Coronary artery (tissue), 2 donors: ENCODE data around the gene TNFRSF18.

Source experiments
- DNase-seq: peaks from one replicate; pipeline ENCODE4 v3.0.0-alpha.2; 2017; ENCODE audit warnings: low spot score
- H3K27ac ChIP-seq, 2 donors: fragments of 200-600 bp; sonication (generic); one replicate each; pipeline ENCODE4 v1.5.1; 2016 to 2019
- H3K4me3 ChIP-seq: fragments of 200-600 bp; sonication (generic); 2 replicates; pipeline ENCODE4 v1.5.1; 2016; ENCODE audit warnings: mild to moderate bottlenecking, moderate library complexity
- TF ChIP-seq, protein P1 (sequence below): fragments of 200-600 bp; sonication (generic); IDR thresholded peaks from one replicate; pipeline ENCODE4 v1.5.1; 2019; ENCODE audit warnings: antibody characterized with exemption

The TNFRSF18 gene

DNA sequence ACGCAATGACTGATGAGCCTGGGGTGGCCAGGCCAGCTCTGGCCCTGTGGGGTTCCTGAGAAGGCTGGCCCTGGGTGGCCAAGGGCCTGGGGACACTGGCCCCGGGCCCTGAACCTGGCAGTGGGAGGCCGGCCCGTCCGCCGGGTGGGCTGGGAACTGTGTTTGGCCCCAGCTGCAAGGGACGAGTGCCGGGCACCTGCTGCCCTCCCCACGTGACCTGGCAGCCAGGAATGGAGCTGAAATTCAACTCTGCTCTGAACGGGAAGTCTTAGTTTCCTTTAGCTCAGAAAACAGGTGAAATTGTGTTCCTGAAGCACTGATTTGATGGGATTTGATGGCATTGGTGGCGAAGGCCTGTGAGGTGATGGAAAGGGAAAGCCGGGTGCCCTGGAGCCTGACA, 40.9 kb downstream of the TNFRSF18 start:
- H3K4me3 ChIP-seq: no peak overlapping the region
- TF ChIP-seq, protein P1, sequence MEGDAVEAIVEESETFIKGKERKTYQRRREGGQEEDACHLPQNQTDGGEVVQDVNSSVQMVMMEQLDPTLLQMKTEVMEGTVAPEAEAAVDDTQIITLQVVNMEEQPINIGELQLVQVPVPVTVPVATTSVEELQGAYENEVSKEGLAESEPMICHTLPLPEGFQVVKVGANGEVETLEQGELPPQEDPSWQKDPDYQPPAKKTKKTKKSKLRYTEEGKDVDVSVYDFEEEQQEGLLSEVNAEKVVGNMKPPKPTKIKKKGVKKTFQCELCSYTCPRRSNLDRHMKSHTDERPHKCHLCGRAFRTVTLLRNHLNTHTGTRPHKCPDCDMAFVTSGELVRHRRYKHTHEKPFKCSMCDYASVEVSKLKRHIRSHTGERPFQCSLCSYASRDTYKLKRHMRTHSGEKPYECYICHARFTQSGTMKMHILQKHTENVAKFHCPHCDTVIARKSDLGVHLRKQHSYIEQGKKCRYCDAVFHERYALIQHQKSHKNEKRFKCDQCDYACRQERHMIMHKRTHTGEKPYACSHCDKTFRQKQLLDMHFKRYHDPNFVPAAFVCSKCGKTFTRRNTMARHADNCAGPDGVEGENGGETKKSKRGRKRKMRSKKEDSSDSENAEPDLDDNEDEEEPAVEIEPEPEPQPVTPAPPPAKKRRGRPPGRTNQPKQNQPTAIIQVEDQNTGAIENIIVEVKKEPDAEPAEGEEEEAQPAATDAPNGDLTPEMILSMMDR: no peak
- DNase-seq: no peak
- H3K27ac ChIP-seq: no peak overlapping the region

DNA sequence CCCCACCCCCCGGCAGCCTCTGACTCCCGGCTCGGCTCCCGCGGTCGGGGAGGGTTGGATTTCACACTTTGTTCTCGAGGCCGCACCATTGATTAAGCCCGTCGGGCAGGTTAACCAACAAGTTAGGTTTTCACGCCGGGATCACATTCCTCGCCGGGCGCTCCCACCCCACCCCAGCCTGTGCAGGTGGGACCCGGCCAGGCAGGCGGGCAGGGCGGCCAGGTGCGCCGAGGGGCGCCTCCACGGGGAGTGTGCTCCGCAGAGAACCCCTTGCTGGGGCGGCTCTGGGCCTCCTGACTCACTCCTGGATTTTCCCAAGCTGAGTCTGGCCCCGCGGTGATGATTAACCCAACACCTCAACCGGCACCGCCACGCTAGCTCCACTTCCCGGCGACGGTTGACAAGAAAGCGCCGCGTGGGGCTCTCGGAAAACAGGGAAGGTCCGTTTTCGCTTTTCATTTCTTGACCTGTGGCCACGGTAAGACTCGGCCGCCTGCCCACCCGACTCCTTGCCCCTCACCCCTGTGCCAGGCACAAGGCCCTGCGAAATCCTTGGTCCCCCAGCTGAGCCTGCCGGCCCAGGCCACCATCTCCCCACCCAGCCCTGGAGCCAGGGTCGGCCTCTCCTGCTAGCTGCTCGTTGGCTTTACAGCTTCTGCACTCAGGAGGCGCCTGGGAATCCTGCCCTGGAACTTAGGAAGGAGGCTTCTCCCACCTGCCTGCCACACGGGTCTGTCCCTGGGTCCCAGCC, 41.5 kb downstream of the TNFRSF18 start:
- no peak overlapping the region for H3K27ac ChIP-seq
- H3K4me3 ChIP-seq: no peak overlapping the region
- DNase-seq: no peak
- TF ChIP-seq, protein P1: no peak

DNA sequence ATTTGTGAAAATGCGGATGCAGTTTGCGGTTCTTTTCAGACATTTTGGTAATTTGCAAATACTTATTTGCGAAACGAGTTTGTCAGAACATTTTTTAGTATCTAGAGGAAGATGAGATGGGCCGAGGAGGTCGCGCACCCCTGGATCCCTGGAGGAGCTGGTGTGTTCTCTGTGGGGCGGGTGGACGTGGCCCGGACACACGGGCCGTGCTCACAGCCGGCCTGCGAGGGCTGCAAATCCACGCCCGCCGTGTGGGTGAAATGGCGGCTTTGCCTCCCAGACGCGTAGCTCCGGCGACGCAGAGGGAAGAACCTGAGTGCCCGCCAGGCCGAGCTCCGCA, 42.1 kb downstream of the TNFRSF18 start:
- Histone ChIP-seq H3K4me3 (no peak overlapping the region), H3K27ac (no peak overlapping the region)
- TF ChIP-seq, protein P1: no peak
- no peak for DNase-seq

DNA sequence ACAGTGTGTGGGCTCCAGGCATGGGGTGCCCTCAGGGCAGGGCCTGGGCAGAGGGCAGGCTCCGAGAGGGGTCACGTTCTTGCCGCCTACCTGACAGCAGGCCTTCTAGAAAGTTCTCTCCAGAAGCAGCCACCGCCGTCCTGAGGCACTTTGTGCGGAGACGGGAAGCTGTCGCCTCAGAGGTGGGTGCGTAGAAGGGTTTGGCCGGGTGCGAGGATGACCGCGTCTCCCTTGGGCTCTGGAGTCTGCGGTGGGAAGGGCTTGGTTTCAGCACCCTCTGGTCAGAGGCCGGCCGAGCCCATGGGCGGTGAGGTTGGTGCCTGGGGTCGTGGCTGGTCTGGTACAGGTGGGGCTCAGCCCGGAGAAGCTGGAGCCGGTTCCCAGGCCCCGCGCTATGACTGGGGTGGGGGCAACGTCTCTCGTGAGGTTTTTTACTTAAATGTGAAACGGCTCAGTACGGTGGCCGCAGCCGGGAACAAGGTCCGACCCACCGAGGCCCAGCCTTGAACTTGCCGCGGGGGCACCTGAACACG, 42.8 kb downstream of the TNFRSF18 start:
- no peak for DNase-seq
- TF ChIP-seq, protein P1: no peak
- H3K27ac ChIP-seq: no peak overlapping the region
- no peak overlapping the region for H3K4me3 ChIP-seq

DNA sequence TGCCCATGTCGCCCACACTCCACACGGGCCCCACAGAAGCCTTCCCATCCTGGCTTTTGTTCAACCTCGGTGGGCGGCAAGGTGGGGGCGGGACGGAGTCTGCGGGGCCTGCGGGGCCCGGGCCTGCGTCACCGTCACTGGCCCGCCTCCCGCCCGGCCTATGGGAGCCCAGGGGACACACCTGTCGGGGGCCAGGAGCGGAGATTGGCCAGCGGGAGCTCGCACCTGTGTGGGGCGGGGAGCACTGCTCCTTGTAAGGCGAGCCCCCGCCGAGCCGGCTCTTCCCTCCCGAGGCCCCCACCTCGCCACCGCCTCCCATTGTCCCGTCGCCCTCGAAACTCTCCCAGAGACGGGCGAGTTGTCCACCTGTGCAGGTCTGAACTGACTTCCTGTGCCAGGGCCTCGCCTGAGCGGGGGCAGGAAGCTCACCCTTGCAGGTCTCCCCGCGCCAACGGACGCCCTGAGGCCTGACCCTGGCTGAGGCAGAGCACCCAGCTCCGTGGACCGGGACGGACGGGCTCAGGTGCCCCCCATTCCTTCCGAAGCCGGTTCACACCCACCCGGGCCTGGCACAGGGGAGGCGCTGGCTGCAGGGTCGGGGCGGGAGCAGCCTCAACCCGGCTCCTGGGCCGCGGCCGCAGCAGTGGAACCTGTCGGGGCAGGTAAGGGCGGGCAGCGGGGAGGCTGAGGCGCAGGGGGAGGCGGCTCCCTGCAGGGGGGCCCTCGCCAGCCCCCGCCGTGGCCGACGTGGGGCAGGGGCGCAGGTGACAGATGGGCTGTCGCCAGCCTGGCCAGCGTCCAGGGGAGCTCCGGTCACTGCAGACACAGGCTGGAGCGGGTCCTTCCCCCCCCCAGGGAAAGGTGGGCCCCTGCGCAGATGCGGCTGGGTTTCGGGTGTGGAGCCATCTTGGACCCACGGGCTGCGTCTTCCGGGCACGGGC, 43.5 kb downstream of the TNFRSF18 start:
- Histone ChIP-seq H3K27ac (no peak overlapping the region), H3K4me3 (no peak overlapping the region)
- TF ChIP-seq, protein P1: no peak
- no peak for DNase-seq

DNA sequence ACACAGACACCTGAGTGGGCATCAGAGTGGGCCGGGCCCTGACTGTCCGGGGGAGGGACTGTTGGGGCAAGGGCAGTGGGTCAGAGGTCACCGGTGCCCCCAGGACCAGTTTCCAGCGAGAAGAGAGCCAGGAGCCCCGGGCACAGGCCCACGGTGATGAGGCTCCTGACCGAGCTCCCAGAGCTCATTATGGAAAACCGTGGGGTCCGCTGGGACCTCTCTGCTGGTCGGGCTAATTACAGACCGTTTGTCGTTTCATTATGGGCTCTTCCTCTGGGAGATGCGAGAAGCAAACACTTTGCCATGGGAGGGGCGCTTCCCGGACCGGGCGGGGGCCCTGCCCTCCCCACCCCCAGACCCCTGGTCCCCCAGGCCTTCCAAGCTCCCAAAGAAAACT, 44.7 kb downstream of the TNFRSF18 start:
- Histone ChIP-seq H3K27ac (no peak overlapping the region), H3K4me3 (no peak overlapping the region)
- DNase-seq: no peak
- TF ChIP-seq, protein P1: no peak
